Measurements from ENCODE around the gene CYP4F11. TPM values are rescaled to one million over a fixed set of nuclear protein-coding genes. Genes with fewer than 3 reads are reported as not detected.

CYP4F11 gene
- total and polyA plus RNA-seq, 2 of the 13 experiments (the other 11 are each of a cell fraction or from before 2014, with no cell fraction given), result 7.8 to 8.4 TPM

- TF ChIP-seq FOXP4 (CRISPR knock-in tag; IDR thresholded peaks at IDR 0.05) (no peak), ADNP (CRISPR knock-in tag; IDR thresholded peaks at IDR 0.05) (no peak), ZNF687 (CRISPR knock-in tag; IDR thresholded peaks at IDR 0.05) (no peak), RBM39 (IDR thresholded peaks at IDR 0.05; ENCODE audit: low read depth, low read length, poor library complexity, severe bottlenecking) (no peak), MXI1 (IDR thresholded peaks at IDR 0.05; ENCODE audit: borderline replicate concordance, low read depth, low read length) (no peak), GATA4 (IDR thresholded peaks at IDR 0.05; ENCODE audit: borderline replicate concordance, low read depth) (no peak), ZNF510 (CRISPR knock-in tag; IDR thresholded peaks at IDR 0.05; ENCODE audit: low read depth) (no peak), ZNF335 (CRISPR knock-in tag; IDR thresholded peaks at IDR 0.05) (no peak)
These were observed 69.5 kb downstream of the CYP4F11 start (continued) for GRCh38 chr19:15864824-15865223.

All from HepG2 (cell line).